Stimulated activated CD8-positive, alpha-beta memory T cell treated with anti-CD3 and anti-CD28 coated beads, Interleukin-4, amount 100 ng/mL, for 48 hours (primary cell): ENCODE measurements around the gene EPPIN.
"Not testable (repeated sequence)": the region's sequence is repeated elsewhere in the genome, so short reads cannot be mapped to it uniquely, and the experiment has no call there.

Experiments
- DNase-seq: peaks from one replicate; pipeline ENCODE4 v3.0.0-alpha.2; 2020

Gene EPPIN

GRCh38 chr20:45547206-45547770, at the start of gene EPPIN:
Gene EPPIN, minus strand, starts transcription at chr20:45547401. Its CDS starts 44 bp downstream, at chr20:45547357.
- DNase-seq, result no peak

GRCh38 chr20:45595235-45595634, 48.0 kb upstream of the EPPIN start:
- no peak for DNase-seq

GRCh38 chr20:45593498-45593897, 46.3 kb upstream of the EPPIN start:
- DNase-seq, result no peak

- DNase-seq, result no peak
Observed at GRCh38 chr20:45592574-45593189, 45.5 kb upstream of the EPPIN start.

DNA sequence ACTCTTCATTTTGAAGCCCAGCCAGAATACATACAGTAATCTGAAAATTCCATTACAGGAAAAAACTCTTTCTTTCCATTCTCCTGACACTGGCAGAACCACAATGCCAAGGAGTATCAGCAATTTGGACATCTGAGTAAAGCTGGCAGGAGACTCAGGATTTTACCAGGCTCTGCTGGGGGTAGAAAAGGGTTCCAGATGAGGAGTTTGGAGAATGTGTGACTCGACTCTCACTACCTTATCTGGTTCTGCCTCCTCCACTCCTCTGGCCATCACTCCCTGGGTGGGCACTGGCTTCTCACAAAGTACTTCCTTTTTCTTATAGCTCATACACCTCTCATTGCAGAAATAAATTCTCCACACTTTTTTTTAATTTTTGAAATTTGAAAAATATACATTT, 42.5 kb upstream of the EPPIN start:
- DNase-seq, result no peak

- DNase-seq, result no peak
Observed at GRCh38 chr20:45588800-45589199, 41.6 kb upstream of the EPPIN start.

- not testable (repeated sequence) for DNase-seq
Observed at GRCh38 chr20:45585986-45586385, 38.8 kb upstream of the EPPIN start.

DNA sequence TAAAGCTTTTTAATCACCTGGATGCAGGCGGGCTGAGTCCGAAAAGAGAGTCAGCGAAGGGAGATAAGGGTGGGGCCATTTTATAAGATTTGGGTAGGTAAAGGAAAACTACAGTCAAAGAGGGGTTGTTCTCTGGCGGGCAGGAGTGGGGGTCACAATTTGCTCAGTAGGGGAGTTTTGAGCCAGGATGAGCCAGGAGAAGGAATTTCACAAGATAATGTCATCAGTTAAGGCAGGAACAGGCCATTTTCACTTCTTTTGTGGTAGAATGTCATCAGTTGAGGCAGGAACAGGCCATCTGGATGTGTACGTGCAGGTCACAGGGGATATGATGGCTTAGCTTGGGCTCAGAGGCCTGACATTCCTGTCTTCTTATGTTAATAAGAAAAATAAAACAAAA, 37.1 kb upstream of the EPPIN start:
- DNase-seq, result not testable (repeated sequence)

DNA sequence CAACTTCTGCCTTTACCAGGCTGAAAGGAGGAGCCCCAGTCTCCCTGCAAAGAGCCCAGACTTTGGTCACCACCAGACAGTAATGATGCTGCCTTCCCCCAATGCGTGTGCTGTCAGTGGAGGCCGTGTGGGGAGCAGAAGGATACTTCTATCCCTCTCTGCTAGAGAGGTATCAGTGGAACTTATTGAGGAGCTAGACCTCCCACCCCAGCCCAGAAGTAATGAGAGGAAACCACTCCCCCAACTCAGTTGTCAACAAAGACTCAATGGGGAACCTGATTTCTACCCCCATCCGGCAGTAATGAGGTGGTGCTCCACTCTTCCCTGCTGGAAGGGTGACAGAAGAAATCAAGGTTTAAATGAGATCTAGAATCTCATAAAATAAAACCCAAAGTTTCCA, 36.3 kb upstream of the EPPIN start:
- no peak for DNase-seq

- DNase-seq, result no peak
Observed at GRCh38 chr20:45581702-45582101, 34.5 kb upstream of the EPPIN start.

GRCh38 chr20:45579184-45579583, 32.0 kb upstream of the EPPIN start, which contains the start of gene WFDC8:
Gene WFDC8, minus strand, starts transcription at chr20:45579284. Its CDS starts 37 bp downstream, at chr20:45579247.
- DNase-seq, result no peak

DNA sequence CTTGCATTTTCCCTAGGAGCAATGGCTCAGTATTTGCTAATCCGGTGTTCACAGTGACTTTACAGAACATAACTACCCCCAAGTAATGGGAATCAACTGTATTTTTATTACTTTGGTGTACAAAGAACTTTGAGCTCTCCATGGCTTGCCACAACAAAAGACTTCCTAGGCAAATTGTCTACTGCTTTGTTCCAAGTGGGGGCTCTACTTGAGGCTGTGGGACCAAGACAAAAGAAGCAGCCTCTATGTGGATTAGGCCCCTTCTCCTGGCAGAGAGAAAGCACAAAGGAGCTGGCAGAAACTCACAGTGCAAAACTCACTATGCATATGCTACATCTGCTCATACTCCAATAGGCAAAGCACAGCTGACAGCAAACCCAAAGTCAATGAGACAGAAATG, 31.0 kb upstream of the EPPIN start:
- no peak for DNase-seq

DNA sequence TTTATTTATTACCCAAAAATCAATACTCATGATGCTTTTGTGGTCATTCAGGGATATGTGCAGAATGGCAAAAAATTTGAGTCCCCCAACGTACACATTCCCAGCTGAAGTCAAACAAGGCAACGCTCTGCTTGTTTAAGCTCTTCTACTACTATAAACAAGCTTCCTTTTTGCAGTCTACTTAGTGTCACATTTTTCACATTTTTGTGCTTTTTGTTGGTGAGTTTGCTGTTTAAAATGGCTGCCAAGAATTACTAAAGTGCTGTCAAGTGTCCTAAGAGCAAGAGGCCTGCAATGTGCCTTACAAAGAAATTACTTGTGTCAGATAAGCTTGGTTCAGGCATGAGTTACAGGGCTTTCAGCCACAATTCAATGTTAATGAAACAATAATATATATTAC, 29.8 kb upstream of the EPPIN start:
- DNase-seq, result no peak

DNA sequence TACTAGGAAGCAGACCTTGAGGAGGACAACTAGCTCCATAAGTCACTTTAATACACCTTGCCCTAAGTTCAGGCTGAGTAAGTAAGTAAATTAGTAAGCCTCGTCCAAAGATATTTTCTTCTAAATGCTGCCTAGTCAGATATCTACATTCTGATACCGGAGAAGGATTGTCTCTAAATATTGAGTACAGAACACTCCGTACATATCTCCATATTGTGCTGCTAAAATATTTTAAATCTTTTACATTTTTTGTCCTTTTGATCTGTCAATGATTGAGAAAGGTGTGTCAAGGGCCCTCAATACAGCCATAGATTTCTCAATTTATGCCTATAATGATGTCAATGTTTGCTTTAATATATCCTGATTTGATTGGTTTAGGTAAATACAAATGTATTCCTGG, 28.7 kb upstream of the EPPIN start:
- no peak for DNase-seq

- not testable (repeated sequence) for DNase-seq
Observed at GRCh38 chr20:45569650-45570049, 22.4 kb upstream of the EPPIN start.

DNA sequence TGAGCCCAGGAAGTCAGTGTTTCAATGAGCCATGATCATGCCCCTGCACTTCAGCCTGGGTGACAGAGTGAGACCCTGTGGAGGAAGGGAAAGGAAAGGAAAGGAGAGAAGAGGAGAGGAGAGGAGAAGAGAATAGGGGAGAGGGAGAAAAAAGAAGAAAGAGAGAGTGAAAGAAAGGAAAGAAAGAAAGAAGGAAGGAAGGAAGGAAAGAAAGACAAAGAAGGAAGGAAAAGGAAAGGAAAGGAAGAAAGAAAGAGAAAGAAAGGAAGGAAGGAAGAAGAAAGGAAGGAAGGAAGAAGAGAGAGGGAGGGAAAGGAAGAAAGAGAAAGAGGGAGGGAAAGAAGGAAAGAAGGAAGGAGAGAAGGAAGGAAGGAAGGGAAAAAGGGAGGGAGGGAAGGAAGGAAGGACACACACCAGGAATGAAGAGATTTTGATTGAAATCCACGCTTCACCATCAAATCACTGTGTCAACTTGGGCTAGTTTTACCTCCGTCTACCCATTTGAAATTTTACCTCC, 17.6 kb upstream of the EPPIN start:
- no peak for DNase-seq

DNA sequence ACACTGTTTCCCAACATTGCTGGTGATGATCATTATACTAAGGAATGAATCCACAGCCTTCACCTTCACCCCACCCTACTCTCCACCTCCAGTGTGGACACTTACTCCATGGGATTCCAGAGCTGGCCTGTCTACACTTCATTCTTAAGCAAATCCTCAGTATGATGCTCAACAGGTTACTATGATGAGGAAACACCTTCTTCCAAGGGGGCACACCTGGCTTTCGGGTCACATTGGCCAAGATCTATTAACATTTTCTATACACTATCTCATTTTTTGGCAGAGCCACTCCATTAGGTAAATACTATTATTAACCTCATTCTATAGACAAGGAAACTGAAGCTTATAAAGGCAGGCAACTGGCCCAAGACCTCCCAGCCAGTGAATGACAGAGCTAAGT, 8.0 kb upstream of the EPPIN start:
- DNase-seq, result no peak

GRCh38 chr20:45552456-45552855, 5.3 kb upstream of the EPPIN start:
- no peak for DNase-seq

DNA sequence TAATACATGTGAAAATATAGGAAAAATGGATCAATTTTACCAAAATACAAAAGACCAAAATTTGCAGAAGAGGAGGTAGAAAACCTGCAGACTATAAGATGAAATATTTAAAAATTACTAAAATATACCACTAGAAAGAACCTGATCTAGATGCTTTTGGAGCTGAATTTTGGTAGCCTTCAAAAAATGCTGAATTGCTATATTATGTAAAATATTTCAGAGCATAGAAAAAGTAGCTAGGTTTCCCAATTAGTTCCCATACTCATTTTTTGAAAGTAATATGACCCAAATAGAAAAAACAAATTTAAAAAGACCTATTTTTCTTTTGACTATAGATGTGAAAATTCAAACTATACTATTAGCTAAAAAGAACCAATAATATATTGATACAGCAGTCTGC, 3.6 kb upstream of the EPPIN start:
- DNase-seq, result no peak

- DNase-seq, result no peak
Observed at GRCh38 chr20:45548410-45548809, 1.2 kb upstream of the EPPIN start.

GRCh38 chr20:45545754-45546453, 1.3 kb downstream of the EPPIN start:
- no peak for DNase-seq

GRCh38 chr20:45545351-45545750, 1.9 kb downstream of the EPPIN start:
- no peak for DNase-seq

- DNase-seq, result no peak
Observed at GRCh38 chr20:45539382-45539781, 7.8 kb downstream of the EPPIN start, which contains the start of gene WFDC6. Gene WFDC6, minus strand, starts transcription at chr20:45539482. Its CDS starts 75 bp downstream, at chr20:45539407.

- no peak for DNase-seq
Observed at GRCh38 chr20:45538209-45538799, 8.9 kb downstream of the EPPIN start.
